ENCODE results near the gene HMGB4.

DNA sequence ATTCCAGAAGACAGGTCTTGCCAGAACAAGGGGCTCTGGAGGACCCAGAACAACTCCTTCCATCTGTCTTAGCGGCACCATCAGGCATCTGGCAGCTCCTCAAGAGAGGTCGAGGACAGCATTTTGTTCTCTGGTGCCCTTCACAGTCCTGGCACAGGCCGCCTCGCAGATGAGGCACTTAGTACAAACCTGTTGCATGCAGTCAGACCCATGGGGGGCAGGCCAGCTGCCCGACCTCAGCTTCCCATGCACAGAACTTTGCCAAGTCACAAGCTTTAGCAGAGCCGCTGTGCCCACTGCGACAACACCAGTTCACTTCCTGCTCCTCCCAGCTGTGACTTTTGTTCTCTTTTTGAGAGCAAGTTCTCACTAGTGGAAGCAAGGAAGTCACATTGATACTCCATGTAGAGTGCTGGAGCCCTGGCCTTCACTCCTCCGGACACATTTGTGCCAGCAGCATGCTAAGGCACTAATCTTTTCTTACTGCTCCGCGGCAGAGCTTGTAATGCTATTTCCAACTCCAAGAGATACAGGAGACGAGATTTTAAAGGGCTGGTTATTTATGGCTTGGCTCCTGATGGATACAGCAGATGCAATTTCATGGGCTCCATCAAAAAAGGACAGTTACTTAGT, 44.6 kb downstream of the HMGB4 start:
- TF ChIP-seq, protein P1, sequence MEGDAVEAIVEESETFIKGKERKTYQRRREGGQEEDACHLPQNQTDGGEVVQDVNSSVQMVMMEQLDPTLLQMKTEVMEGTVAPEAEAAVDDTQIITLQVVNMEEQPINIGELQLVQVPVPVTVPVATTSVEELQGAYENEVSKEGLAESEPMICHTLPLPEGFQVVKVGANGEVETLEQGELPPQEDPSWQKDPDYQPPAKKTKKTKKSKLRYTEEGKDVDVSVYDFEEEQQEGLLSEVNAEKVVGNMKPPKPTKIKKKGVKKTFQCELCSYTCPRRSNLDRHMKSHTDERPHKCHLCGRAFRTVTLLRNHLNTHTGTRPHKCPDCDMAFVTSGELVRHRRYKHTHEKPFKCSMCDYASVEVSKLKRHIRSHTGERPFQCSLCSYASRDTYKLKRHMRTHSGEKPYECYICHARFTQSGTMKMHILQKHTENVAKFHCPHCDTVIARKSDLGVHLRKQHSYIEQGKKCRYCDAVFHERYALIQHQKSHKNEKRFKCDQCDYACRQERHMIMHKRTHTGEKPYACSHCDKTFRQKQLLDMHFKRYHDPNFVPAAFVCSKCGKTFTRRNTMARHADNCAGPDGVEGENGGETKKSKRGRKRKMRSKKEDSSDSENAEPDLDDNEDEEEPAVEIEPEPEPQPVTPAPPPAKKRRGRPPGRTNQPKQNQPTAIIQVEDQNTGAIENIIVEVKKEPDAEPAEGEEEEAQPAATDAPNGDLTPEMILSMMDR (IDR thresholded peaks at IDR 0.05 in 4 of 5, conservative IDR thresholded peaks at IDR 0.05 in 1 of 5): no peak
- no peak for TF ChIP-seq POLR2A (IDR thresholded peaks at IDR 0.05)
